GM23338 (cell line): ENCODE measurements around the gene CCNY.

ENCODE experiments used
- EZH2 ChIP-seq: fragments of 200-600 bp; sonication (generic); IDR thresholded peaks from one replicate; pipeline ENCODE4 v1.8.0; 2017; ENCODE audit warnings: antibody characterized with exemption, mild to moderate bottlenecking, low read depth; ENCODE audit not compliant: unreplicated experiment
- EZH2phosphoT487 ChIP-seq: fragments of 200-600 bp; sonication (generic); IDR thresholded peaks from one replicate; pipeline ENCODE4 v1.8.1; 2018; ENCODE audit warnings: antibody characterized with exemption; ENCODE audit not compliant: unreplicated experiment
- JUNB ChIP-seq: IDR thresholded peaks from one replicate; pipeline ENCODE4 v1.6.1; 2016; ENCODE audit warnings: antibody characterized with exemption; ENCODE audit not compliant: unreplicated experiment
- NANOG ChIP-seq: IDR thresholded peaks from 2 replicates; pipeline ENCODE4 v1.6.1; 2016; ENCODE audit warnings: antibody characterized with exemption, borderline replicate concordance
- POLR2AphosphoS5 ChIP-seq: IDR thresholded peaks from 2 replicates; pipeline ENCODE4 v1.6.1; 2016; ENCODE audit warnings: antibody characterized with exemption, low read depth
- REST ChIP-seq: IDR thresholded peaks from one replicate; pipeline ENCODE4 v1.6.1; 2018; ENCODE audit warnings: antibody characterized with exemption; ENCODE audit not compliant: unreplicated experiment
- STAT1 ChIP-seq: IDR thresholded peaks from one replicate; pipeline ENCODE4 v1.6.1; 2016; ENCODE audit warnings: antibody characterized with exemption; ENCODE audit not compliant: unreplicated experiment
- ZNF462 ChIP-seq: fragments of 250-450 bp; sonication (Bioruptor Pico); IDR thresholded peaks from 2 replicates; pipeline ENCODE4 v1.5.0; 2020; ENCODE audit warnings: mild to moderate bottlenecking, moderate library complexity
- TF ChIP-seq, protein P1 (sequence below), 2 experiments: fragments of 200-600 bp in 1 of 2; sonication (generic) in 1 of 2; conservative IDR thresholded peaks; 2 replicates each; pipeline versions ENCODE4 v1.5.1 to v1.6.1; 2016 to 2017; ENCODE audit warnings: antibody characterized with exemption in 2 of 2, low read depth in 2 of 2, mild to moderate bottlenecking in 2 of 2, moderate library complexity in 1 of 2

DNA sequence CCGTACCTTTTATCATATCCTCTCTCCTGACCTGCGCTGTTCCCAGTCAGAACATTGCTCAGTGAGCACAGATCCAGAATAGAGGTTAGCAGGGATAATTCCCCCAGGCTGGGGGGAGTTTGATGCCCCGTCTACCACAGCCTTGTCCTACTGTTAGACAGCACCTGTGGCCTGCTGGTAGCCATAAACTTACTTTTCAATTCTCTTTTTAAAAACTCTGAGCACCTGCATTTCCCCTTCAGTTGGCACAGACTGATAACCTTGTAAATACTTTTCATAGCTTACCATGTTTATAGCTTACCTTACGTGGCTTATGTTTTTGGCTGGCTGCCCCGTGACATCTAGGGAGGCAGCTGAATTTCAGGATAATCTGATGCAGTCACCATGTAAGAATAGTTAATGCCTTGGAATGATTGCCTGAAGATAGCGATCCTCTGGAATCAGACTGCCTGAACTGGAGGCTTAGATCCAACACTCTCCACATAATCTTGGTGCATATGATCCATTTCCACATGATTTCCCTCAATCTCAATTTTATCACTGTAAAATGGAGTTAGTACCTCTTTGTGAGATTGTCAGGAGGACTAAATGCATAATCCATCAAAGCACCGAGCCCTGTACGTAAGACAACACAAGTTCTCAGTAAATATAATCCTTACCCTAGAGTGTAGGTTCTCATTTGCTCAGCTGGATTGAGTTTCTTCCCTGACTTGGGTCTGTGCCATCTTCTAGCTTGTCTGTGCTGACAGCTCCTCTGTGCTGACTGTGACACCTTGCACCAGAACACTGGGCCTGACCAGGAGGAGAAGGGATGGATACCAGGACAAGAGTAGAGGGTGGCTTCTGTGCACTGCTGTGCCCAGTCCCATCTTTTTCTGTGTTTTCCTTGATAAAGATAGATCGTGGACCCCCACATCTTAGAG lies 157.1 kb downstream of the CCNY start:
- TF ChIP-seq, protein P1, sequence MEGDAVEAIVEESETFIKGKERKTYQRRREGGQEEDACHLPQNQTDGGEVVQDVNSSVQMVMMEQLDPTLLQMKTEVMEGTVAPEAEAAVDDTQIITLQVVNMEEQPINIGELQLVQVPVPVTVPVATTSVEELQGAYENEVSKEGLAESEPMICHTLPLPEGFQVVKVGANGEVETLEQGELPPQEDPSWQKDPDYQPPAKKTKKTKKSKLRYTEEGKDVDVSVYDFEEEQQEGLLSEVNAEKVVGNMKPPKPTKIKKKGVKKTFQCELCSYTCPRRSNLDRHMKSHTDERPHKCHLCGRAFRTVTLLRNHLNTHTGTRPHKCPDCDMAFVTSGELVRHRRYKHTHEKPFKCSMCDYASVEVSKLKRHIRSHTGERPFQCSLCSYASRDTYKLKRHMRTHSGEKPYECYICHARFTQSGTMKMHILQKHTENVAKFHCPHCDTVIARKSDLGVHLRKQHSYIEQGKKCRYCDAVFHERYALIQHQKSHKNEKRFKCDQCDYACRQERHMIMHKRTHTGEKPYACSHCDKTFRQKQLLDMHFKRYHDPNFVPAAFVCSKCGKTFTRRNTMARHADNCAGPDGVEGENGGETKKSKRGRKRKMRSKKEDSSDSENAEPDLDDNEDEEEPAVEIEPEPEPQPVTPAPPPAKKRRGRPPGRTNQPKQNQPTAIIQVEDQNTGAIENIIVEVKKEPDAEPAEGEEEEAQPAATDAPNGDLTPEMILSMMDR (conservative IDR thresholded peaks at IDR 0.05; ENCODE audit: low read depth in 2 of 2) = no peak
- TF ChIP-seq EZH2 (no peak), EZH2phosphoT487 (no peak), JUNB (no peak), STAT1 (no peak), REST (no peak), POLR2AphosphoS5 (no peak), ZNF462 (CRISPR knock-in tag) (no peak), NANOG (no peak)
